ENCODE data around the gene PPY. TPM values are rescaled to one million over a fixed set of nuclear protein-coding genes. Genes with fewer than 3 reads are reported as not detected.
"Not testable (repeated sequence)": the region's sequence is repeated elsewhere in the genome, so short reads cannot be mapped to it uniquely, and the experiment has no call there.

The PPY gene
- total RNA-seq, 6 donors from 2014 or later, result not detected

DNA sequence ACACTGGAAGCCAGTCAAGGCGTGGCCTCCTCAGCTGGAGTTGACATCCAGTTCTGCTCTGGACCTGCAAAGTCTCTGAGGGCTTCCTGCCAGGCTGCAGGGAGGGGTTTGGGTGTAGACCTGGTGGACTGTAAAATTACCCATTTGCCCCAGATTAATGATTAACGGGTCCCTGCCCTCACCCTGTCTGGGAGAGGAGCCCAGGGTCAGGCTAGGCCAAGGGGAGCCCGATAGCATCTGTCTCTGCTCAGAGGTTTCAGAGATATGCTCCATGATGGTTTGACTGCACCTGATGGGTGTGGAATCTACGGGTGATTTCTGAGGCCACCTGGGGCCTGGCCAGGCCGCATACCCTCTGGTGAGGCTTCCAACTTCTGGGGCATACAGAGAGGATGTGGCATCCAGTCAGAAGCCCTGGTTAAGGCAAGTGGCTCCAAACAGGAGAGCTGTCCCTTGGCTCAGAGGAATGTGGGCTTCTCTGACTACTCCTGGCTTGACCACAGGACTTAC, 11.2 kb downstream of the PPY start:
- 70 to 83% methylated on average over 1 to 5 of the region's 5 CpGs for WGBS, 2 donors
- TF ChIP-seq EP300 (IDR thresholded peaks at IDR 0.05), result no peak
- TF ChIP-seq, protein P1, sequence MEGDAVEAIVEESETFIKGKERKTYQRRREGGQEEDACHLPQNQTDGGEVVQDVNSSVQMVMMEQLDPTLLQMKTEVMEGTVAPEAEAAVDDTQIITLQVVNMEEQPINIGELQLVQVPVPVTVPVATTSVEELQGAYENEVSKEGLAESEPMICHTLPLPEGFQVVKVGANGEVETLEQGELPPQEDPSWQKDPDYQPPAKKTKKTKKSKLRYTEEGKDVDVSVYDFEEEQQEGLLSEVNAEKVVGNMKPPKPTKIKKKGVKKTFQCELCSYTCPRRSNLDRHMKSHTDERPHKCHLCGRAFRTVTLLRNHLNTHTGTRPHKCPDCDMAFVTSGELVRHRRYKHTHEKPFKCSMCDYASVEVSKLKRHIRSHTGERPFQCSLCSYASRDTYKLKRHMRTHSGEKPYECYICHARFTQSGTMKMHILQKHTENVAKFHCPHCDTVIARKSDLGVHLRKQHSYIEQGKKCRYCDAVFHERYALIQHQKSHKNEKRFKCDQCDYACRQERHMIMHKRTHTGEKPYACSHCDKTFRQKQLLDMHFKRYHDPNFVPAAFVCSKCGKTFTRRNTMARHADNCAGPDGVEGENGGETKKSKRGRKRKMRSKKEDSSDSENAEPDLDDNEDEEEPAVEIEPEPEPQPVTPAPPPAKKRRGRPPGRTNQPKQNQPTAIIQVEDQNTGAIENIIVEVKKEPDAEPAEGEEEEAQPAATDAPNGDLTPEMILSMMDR (IDR thresholded peaks at IDR 0.05), result no peak
- no peak for TF ChIP-seq POLR2AphosphoS5 (IDR thresholded peaks at IDR 0.05)
- no peak for TF ChIP-seq POLR2A (IDR thresholded peaks at IDR 0.05)
- H3K4me1 ChIP-seq, result peaks cover 7 to 10% (median 10%) of the 10 kb centered on the region in 4 donors
- peaks cover 0 to 9% (median 5%) of the 10 kb centered on the region in 4 donors for H3K27me3 ChIP-seq
- no peak overlapping the region for H3K27ac ChIP-seq
- no peaks in the 10 kb centered on the region for H3K36me3 ChIP-seq
- H3K9me3 ChIP-seq, result no peaks in the 10 kb centered on the region
- no peak overlapping the region for H3K4me3 ChIP-seq
- DNase-seq (no peak), ATAC-seq (ENCODE audit: low FRiP score in 2 of 2) (no peak)

- TF ChIP-seq, protein P1 (IDR thresholded peaks at IDR 0.05), result no peak
- no peak for TF ChIP-seq POLR2AphosphoS5 (IDR thresholded peaks at IDR 0.05)
- TF ChIP-seq POLR2A (IDR thresholded peaks at IDR 0.05), result no peak
- TF ChIP-seq EP300 (IDR thresholded peaks at IDR 0.05), result no peak
- DNase-seq (no peak), ATAC-seq (ENCODE audit: low FRiP score in 2 of 2) (no peak)
- WGBS, 2 donors, result 73 to 78% methylated on average over 1 of the region's 1 CpG
- H3K36me3 ChIP-seq, result no peaks in the 10 kb centered on the region
- peaks cover 7 to 10% (median 10%) of the 10 kb centered on the region in 4 donors for H3K4me1 ChIP-seq
- H3K27ac ChIP-seq, result no peak overlapping the region
- H3K27me3 ChIP-seq, result peaks cover 0 to 9% (median 5%) of the 10 kb centered on the region in 4 donors
- H3K4me3 ChIP-seq, result no peak overlapping the region
- H3K9me3 ChIP-seq, result no peaks in the 10 kb centered on the region
Observed at GRCh38 chr17:43928609-43929008, 13.7 kb downstream of the PPY start.

DNA sequence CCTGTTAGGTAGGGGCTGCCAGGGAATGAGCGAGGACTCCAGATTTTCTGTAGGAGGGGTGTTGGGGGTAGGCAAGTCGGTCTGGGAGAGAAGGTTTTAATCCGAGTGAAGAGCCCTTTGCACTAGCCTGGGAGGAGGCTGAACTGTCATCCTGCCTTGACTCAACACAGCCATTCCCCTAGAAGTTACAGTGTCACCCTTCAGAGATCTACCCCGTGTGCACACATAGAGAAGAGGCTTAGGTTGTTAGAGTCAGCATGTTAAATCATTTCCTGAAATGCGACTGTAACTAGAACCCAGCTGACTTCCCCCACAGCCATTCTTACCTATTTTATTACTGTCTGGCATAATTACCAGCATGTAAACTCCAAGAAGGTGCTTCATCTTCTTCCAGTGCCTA, 14.3 kb downstream of the PPY start:
- not testable (repeated sequence) for H3K27me3 ChIP-seq; H3K9me3 ChIP-seq; H3K27ac ChIP-seq; ATAC-seq (ENCODE audit: low FRiP score in 2 of 2); DNase-seq; H3K36me3 ChIP-seq
- WGBS, 2 donors, result 24 to 26% methylated on average over 5 of the region's 5 CpGs
- H3K4me3 ChIP-seq, result peak overlapping the region in 2 of 4 donors; percentile 26 to 41
- peaks cover 7 to 10% (median 10%) of the 10 kb centered on the region in 4 donors for H3K4me1 ChIP-seq

DNA sequence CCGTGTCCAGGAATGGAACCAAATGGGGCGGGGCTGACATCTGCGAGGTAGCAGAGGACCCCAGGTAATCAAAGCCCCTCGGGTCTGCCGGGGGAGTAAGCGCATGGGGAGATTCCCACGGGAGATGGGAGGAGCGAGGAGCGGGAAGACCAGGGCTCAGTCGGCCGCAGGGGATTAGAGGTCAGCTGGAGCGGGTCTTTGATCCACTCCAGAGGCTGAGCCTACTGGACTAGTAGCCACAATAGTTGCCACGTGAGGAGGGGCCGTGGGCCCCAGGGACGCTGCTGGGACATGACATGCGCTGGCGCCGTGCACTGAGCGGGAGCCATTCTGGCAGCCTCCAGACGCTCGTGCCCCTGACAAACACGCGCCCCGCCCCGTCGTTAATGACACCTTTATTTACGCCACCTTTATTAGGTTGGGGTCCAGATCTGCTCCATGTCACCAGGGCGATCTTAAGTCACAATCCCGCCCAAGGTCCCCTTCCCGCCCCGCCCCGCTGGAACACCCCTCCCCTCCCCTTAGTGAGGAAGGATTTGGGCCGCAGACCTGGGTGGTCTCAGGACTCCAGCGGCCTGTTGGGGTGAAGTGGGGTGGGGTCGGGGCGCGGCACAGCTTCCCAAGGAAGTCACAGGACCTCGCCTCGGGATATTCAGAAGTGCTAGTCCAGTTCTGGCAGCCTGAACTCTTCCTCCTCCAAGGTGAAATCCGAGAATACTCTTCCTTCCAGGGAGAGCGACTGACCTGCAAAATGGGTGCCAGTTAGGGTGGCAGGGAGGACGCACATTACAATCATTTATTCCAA, 15.0 kb downstream of the PPY start:
- Histone ChIP-seq H3K36me3 (no peaks in the 10 kb centered on the region), H3K4me3 (peak overlapping the region in 3 of 4 donors; percentile 26 to 41 (median 36)), H3K27me3 (peaks cover 0 to 9% (median 5%) of the 10 kb centered on the region in 4 donors), H3K27ac (no peak overlapping the region), H3K4me1 (peaks cover 7 to 10% (median 10%) of the 10 kb centered on the region in 4 donors), H3K9me3 (no peaks in the 10 kb centered on the region)
- ATAC-seq (ENCODE audit: low FRiP score in 2 of 2) (peak in 1 of 2 donors; percentile 38), DNase-seq (peak in 1 of 2 donors; percentile 72)
- TF ChIP-seq, protein P1 (IDR thresholded peaks at IDR 0.05), result no peak
- TF ChIP-seq POLR2AphosphoS5 (IDR thresholded peaks at IDR 0.05), result no peak
- 2 to 7% methylated on average over 29 to 35 of the region's 42 CpGs for WGBS, 2 donors

DNA sequence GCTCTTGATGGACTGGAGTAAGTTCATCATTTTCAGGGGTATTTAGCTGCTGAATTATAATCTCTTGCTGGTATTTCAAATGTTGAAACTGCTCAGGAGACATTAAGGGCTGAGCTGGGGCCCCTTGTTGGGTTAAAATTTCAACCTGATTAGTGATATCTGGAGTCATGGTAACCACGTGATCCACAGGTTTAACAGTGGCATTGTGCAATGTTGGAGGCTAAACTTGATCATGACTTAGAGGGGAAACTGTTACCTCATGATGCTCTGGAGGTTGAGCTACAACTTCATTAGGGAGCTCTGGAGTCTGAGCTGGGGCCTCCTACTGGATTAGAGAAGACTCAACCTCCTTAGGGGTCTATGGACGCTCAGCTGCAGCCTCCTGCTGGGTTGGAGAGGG, 17.7 kb downstream of the PPY start:
- Histone ChIP-seq H3K36me3 (no peaks in the 10 kb centered on the region), H3K4me1 (peaks cover 7 to 10% (median 10%) of the 10 kb centered on the region in 4 donors), H3K27ac (no peak overlapping the region), H3K4me3 (no peak overlapping the region), H3K27me3 (peaks cover 0 to 9% (median 5%) of the 10 kb centered on the region in 4 donors), H3K9me3 (no peaks in the 10 kb centered on the region)
- WGBS, 2 donors, result 71 to 79% methylated on average over 1 to 2 of the region's 2 CpGs
- ATAC-seq (ENCODE audit: low FRiP score in 2 of 2) (no peak), DNase-seq (no peak)
- TF ChIP-seq, protein P1 (IDR thresholded peaks at IDR 0.05), result no peak
- TF ChIP-seq POLR2AphosphoS5 (IDR thresholded peaks at IDR 0.05) (no peak), EP300 (IDR thresholded peaks at IDR 0.05) (no peak), POLR2A (IDR thresholded peaks at IDR 0.05) (no peak)
